ENCODE results near the gene IER3. TPM values are rescaled to one million over a fixed set of nuclear protein-coding genes. Genes with fewer than 3 reads are reported as not detected.
"Not testable (repeated sequence)": the region's sequence is repeated elsewhere in the genome, so short reads cannot be mapped to it uniquely, and the experiment has no call there.

Gene IER3
- total RNA-seq, 4 donors from 2014 or later = 0.24 to 2.0 (median 1.4) TPM

DNA sequence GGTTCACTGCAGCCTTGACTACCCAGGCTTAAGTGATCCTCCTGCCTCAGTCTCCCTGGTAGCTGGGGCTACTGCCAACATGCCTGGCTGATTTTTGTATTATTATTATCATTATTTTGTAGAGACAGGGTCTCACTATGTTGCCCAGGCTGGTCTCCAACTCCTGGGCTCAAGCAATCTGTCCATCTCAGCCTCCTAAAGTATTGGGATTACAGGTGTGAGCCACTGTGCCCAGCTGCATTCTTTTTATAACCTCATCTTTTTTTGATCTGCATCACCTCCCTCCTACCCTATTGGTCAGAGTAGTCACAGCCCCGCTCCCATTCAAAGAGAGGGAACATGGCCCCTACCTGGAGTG lies 23.6 kb upstream of the IER3 start:
- Histone ChIP-seq H3K27me3 (no peaks in the 10 kb centered on the region), H3K9me3 (no peaks in the 10 kb centered on the region), H3K27ac (no peak overlapping the region), H3K4me3 (no peak overlapping the region), H3K4me1 (peaks cover 0 to 9% of the 10 kb centered on the region in 2 donors), H3K36me3 (no peaks in the 10 kb centered on the region)
- ATAC-seq (no peak), DNase-seq (no peak)
- in situ Hi-C loops (cut with MboI; ENCODE audit: low sequenced_read_pairs in 4 of 4) (no loop called here), intact Hi-C loops (cut with DNase I; ENCODE audit: low total_unique reads) (no loop called here)
- no peak for TF ChIP-seq POLR2A (IDR thresholded peaks at IDR 0.05)
- TF ChIP-seq, protein P1, sequence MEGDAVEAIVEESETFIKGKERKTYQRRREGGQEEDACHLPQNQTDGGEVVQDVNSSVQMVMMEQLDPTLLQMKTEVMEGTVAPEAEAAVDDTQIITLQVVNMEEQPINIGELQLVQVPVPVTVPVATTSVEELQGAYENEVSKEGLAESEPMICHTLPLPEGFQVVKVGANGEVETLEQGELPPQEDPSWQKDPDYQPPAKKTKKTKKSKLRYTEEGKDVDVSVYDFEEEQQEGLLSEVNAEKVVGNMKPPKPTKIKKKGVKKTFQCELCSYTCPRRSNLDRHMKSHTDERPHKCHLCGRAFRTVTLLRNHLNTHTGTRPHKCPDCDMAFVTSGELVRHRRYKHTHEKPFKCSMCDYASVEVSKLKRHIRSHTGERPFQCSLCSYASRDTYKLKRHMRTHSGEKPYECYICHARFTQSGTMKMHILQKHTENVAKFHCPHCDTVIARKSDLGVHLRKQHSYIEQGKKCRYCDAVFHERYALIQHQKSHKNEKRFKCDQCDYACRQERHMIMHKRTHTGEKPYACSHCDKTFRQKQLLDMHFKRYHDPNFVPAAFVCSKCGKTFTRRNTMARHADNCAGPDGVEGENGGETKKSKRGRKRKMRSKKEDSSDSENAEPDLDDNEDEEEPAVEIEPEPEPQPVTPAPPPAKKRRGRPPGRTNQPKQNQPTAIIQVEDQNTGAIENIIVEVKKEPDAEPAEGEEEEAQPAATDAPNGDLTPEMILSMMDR (IDR thresholded peaks at IDR 0.05 in 4 of 5, conservative IDR thresholded peaks at IDR 0.05 in 1 of 5) = no peak

DNA sequence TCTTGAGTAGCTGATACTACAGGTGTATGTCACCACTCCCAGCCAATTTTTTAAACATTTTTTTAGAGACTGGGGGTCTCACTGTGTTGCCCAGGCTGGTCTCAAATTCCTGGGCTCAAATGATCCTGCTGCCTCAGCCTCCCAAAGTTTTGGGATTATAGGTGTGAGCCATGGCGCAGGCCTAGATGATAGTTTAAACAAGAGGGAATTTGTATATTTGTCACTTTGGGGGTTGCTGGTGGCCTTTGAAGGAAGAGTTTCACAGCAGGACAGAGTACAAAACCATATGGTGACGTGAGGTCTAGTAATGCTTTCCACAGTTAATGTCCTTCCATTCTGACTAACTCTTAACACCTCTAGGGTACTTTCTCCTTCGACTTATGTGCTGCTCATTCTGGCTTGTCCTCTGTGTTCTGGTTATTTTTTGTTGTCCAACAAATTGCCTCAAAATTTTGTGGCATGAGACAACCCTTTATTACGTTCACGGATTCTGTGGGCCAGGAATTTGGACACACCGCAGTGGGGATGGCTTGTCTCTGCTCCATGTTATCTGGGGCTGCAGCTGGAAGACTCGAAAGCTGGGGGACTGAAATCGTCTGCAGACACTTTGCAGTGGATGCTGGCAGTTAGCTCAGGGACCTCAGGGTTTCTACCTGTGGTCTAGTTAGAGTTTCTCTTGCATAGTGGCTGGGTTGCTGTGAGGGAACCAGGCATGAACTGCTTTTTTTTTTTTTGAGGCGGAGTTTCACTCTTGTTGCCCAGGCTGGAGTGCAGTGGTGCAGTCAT lies 23.0 kb upstream of the IER3 start:
- intact Hi-C loops (cut with DNase I; ENCODE audit: low total_unique reads) = no loop called here
- Histone ChIP-seq H3K27ac (no peak overlapping the region), H3K27me3 (no peaks in the 10 kb centered on the region), H3K4me1 (peaks cover 0 to 9% of the 10 kb centered on the region in 2 donors), H3K36me3 (no peaks in the 10 kb centered on the region), H3K9me3 (no peaks in the 10 kb centered on the region), H3K4me3 (no peak overlapping the region)
- TF ChIP-seq, protein P1 (IDR thresholded peaks at IDR 0.05 in 4 of 5, conservative IDR thresholded peaks at IDR 0.05 in 1 of 5) = no peak
- no peak for TF ChIP-seq POLR2A (IDR thresholded peaks at IDR 0.05)
- ATAC-seq = no peak
- no peak for DNase-seq
- in situ Hi-C loops (cut with MboI; ENCODE audit: low sequenced_read_pairs in 4 of 4) = no loop called here

DNA sequence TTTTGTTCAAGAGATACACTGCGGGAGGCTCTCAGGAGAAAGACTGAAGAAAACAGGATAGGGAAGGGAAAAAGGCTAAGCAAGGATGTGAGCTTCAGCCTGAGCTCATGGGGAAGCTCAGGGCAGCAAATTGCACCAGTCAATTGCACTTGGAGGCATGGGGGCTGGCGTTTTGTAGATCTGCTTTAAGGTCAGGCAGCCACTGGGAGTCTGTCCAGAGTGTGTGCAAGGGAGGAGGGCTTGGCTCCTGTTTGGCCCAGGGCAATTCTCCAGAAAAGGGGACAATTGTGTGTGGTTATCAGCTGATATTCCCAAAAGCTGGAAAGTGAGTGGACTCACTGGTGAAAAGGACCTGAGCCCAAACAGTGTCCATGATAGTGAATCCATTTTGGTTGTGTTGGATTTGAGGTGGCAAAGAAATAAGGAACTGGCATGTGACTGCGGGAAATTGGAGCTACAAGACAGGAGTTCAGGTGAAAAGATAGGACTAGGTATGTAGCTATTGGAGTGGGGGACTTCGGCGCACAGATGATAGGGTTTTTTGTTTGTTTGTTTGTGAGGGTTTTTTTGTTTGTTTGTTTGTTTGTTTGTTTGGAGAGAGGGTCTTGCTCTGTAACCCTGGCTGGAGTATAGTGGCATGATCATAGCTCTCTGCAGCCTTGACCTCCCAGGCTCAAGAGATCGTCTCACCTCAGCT lies 22.3 kb upstream of the IER3 start:
- Histone ChIP-seq H3K36me3 (no peaks in the 10 kb centered on the region), H3K27me3 (no peaks in the 10 kb centered on the region), H3K4me1 (peaks cover 0 to 9% of the 10 kb centered on the region in 2 donors), H3K9me3 (no peaks in the 10 kb centered on the region), H3K27ac (no peak overlapping the region), H3K4me3 (no peak overlapping the region)
- intact Hi-C loops (cut with DNase I; ENCODE audit: low total_unique reads) = no loop called here
- ATAC-seq (no peak), DNase-seq (no peak)
- in situ Hi-C loops (cut with MboI; ENCODE audit: low sequenced_read_pairs in 4 of 4) = no loop called here
- no peak for TF ChIP-seq POLR2A (IDR thresholded peaks at IDR 0.05)
- TF ChIP-seq, protein P1 (IDR thresholded peaks at IDR 0.05 in 4 of 5, conservative IDR thresholded peaks at IDR 0.05 in 1 of 5) = no peak

DNA sequence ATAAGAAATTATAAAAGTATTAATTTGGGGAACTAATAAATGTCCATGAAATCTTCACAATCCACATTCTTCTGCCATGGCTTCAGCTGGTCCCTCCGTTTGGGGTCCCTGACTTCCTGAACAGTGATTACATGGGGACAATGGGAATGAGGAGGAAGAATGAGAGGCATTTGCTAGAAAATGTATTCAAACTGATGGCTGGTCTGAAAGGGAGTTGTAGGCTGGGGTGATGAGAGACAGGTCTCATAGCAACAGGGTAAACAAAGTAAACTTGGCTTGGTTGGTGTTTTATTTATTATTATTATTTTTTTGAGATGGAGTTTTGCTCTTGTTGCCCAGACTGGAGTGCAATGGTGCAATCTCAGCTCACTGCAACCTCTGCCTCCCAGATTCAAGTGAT lies 21.1 kb upstream of the IER3 start:
- H3K27ac ChIP-seq; ATAC-seq; DNase-seq; intact Hi-C loops (cut with DNase I; ENCODE audit: low total_unique reads); H3K4me3 ChIP-seq; H3K9me3 ChIP-seq; H3K27me3 ChIP-seq; in situ Hi-C loops (cut with MboI; ENCODE audit: low sequenced_read_pairs in 4 of 4); H3K4me1 ChIP-seq; H3K36me3 ChIP-seq: not testable (repeated sequence)

DNA sequence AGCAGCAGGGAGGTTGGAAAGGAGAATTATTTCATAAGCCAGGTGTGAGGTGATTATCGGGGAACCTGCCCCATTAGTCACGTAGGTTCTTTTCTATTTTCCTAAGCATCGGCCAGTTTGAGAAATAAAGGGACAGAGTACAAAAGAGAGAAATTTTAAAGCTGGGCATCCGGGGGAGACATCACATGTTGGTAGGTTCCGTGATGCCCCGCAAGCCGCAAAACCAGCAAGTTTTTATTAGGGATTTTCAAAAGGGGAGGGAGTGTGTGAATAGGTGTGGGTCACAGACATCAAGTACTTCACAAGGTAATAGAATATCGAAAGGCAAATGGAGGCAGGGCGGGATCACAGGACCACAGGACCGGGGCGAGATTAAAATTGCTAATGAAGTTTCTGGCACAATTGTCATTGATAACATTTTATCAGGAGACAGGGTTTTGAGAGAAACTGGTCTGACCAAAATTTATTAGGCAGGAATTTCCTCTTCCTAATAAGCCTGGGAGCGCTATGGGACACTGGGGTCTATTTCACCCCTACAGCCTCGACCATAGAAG lies 20.2 kb upstream of the IER3 start:
- not testable (repeated sequence) for ATAC-seq

More for the DNA sequence above, 20.2 kb upstream of the IER3 start:
- H3K27ac ChIP-seq; H3K4me3 ChIP-seq; H3K36me3 ChIP-seq; intact Hi-C loops (cut with DNase I; ENCODE audit: low total_unique reads); DNase-seq; H3K4me1 ChIP-seq; H3K27me3 ChIP-seq; in situ Hi-C loops (cut with MboI; ENCODE audit: low sequenced_read_pairs in 4 of 4); H3K9me3 ChIP-seq: not testable (repeated sequence)

Data from gastrocnemius medialis (tissue), 4 donors.